Measurements from ENCODE around the gene ILKAP.

ILKAP gene

GRCh38 chr2:238237431-238238135 is 34.1 kb upstream of the ILKAP start:
- Histone ChIP-seq H3K27ac (ENCODE audit: low read depth, low read length) (no peak overlapping the region), H3K9me3 (ENCODE audit: control insufficient read depth in 5 of 5, low read length in 5 of 5) (peaks cover 0 to 2% (median 0%) of the 10 kb centered on the region in 5 donors), H3K4me3 (ENCODE audit: low read depth in 1 of 5, low read length in 5 of 5) (no peak overlapping the region), H3K4me1 (ENCODE audit: control insufficient read depth in 5 of 5, insufficient read depth in 5 of 5, low read length in 5 of 5) (peaks cover 3 to 30% (median 16%) of the 10 kb centered on the region in 5 donors), H3K9ac (ENCODE audit: low read length in 5 of 5) (no peak overlapping the region), H3K27me3 (ENCODE audit: control insufficient read depth in 5 of 5, insufficient read depth in 4 of 5, low read length in 5 of 5) (peaks cover 0 to 13% (median 10%) of the 10 kb centered on the region in 5 donors), H3K36me3 (ENCODE audit: control insufficient read depth in 5 of 5, insufficient read depth in 5 of 5, low read length in 5 of 5) (no peaks in the 10 kb centered on the region)

GRCh38 chr2:238236571-238236970 is 33.1 kb upstream of the ILKAP start:
- no peak overlapping the region for H3K4me3 ChIP-seq (ENCODE audit: low read depth in 1 of 5, low read length in 5 of 5)
- H3K4me1 ChIP-seq (ENCODE audit: control insufficient read depth in 5 of 5, insufficient read depth in 5 of 5, low read length in 5 of 5), result peaks cover 0 to 29% (median 16%) of the 10 kb centered on the region in 5 donors
- H3K27me3 ChIP-seq (ENCODE audit: control insufficient read depth in 5 of 5, insufficient read depth in 4 of 5, low read length in 5 of 5), result peaks cover 0 to 13% (median 10%) of the 10 kb centered on the region in 5 donors
- H3K9ac ChIP-seq (ENCODE audit: low read length in 5 of 5), result no peak overlapping the region
- no peak overlapping the region for H3K27ac ChIP-seq (ENCODE audit: low read depth, low read length)
- no peaks in the 10 kb centered on the region for H3K36me3 ChIP-seq (ENCODE audit: control insufficient read depth in 5 of 5, insufficient read depth in 5 of 5, low read length in 5 of 5)
- H3K9me3 ChIP-seq (ENCODE audit: control insufficient read depth in 5 of 5, low read length in 5 of 5), result no peaks in the 10 kb centered on the region

- H3K27ac ChIP-seq (ENCODE audit: low read depth, low read length), result no peak overlapping the region
- H3K9ac ChIP-seq (ENCODE audit: low read length in 5 of 5), result no peak overlapping the region
- H3K4me1 ChIP-seq (ENCODE audit: control insufficient read depth in 5 of 5, insufficient read depth in 5 of 5, low read length in 5 of 5), result peaks cover 0 to 31% (median 22%) of the 10 kb centered on the region in 5 donors
- H3K36me3 ChIP-seq (ENCODE audit: control insufficient read depth in 5 of 5, insufficient read depth in 5 of 5, low read length in 5 of 5), result no peaks in the 10 kb centered on the region
- H3K27me3 ChIP-seq (ENCODE audit: control insufficient read depth in 5 of 5, insufficient read depth in 4 of 5, low read length in 5 of 5), result peaks cover 0 to 12% (median 9%) of the 10 kb centered on the region in 5 donors
- H3K4me3 ChIP-seq (ENCODE audit: low read depth in 1 of 5, low read length in 5 of 5), result no peak overlapping the region
- no peaks in the 10 kb centered on the region for H3K9me3 ChIP-seq (ENCODE audit: control insufficient read depth in 5 of 5, low read length in 5 of 5)
Observed at GRCh38 chr2:238235856-238236255, 32.4 kb upstream of the ILKAP start.

- Histone ChIP-seq H3K9me3 (ENCODE audit: control insufficient read depth in 5 of 5, low read length in 5 of 5) (no peaks in the 10 kb centered on the region), H3K27ac (ENCODE audit: low read depth, low read length) (no peak overlapping the region), H3K9ac (ENCODE audit: low read length in 5 of 5) (no peak overlapping the region), H3K4me1 (ENCODE audit: control insufficient read depth in 5 of 5, insufficient read depth in 5 of 5, low read length in 5 of 5) (peaks cover 0 to 28% (median 21%) of the 10 kb centered on the region in 5 donors), H3K4me3 (ENCODE audit: low read depth in 1 of 5, low read length in 5 of 5) (no peak overlapping the region), H3K27me3 (ENCODE audit: control insufficient read depth in 5 of 5, insufficient read depth in 4 of 5, low read length in 5 of 5) (peaks cover 0 to 14% (median 9%) of the 10 kb centered on the region in 5 donors), H3K36me3 (ENCODE audit: control insufficient read depth in 5 of 5, insufficient read depth in 5 of 5, low read length in 5 of 5) (no peaks in the 10 kb centered on the region)
Observed at GRCh38 chr2:238235331-238235732, 31.8 kb upstream of the ILKAP start.

GRCh38 chr2:238233625-238234024 is 30.1 kb upstream of the ILKAP start:
- H3K4me1 ChIP-seq (ENCODE audit: control insufficient read depth in 5 of 5, insufficient read depth in 5 of 5, low read length in 5 of 5), result peaks cover 0 to 16% (median 13%) of the 10 kb centered on the region in 5 donors
- H3K9me3 ChIP-seq (ENCODE audit: control insufficient read depth in 5 of 5, low read length in 5 of 5), result no peaks in the 10 kb centered on the region
- peaks cover 0 to 10% (median 6%) of the 10 kb centered on the region in 5 donors for H3K27me3 ChIP-seq (ENCODE audit: control insufficient read depth in 5 of 5, insufficient read depth in 4 of 5, low read length in 5 of 5)
- H3K27ac ChIP-seq (ENCODE audit: low read depth, low read length), result no peak overlapping the region
- H3K36me3 ChIP-seq (ENCODE audit: control insufficient read depth in 5 of 5, insufficient read depth in 5 of 5, low read length in 5 of 5), result no peaks in the 10 kb centered on the region
- H3K9ac ChIP-seq (ENCODE audit: low read length in 5 of 5), result no peak overlapping the region
- no peak overlapping the region for H3K4me3 ChIP-seq (ENCODE audit: low read depth in 1 of 5, low read length in 5 of 5)

- Histone ChIP-seq H3K27me3 (ENCODE audit: control insufficient read depth in 5 of 5, insufficient read depth in 4 of 5, low read length in 5 of 5) (peaks cover 0 to 4% (median 0%) of the 10 kb centered on the region in 5 donors), H3K27ac (ENCODE audit: low read depth, low read length) (no peak overlapping the region), H3K9ac (ENCODE audit: low read length in 5 of 5) (no peak overlapping the region), H3K4me3 (ENCODE audit: low read depth in 1 of 5, low read length in 5 of 5) (peak overlapping the region in 1 of 5 donors; percentile 58), H3K4me1 (ENCODE audit: control insufficient read depth in 5 of 5, insufficient read depth in 5 of 5, low read length in 5 of 5) (peaks cover 0 to 16% (median 13%) of the 10 kb centered on the region in 5 donors), H3K36me3 (ENCODE audit: control insufficient read depth in 5 of 5, insufficient read depth in 5 of 5, low read length in 5 of 5) (no peaks in the 10 kb centered on the region), H3K9me3 (ENCODE audit: control insufficient read depth in 5 of 5, low read length in 5 of 5) (no peaks in the 10 kb centered on the region)
Observed at GRCh38 chr2:238231809-238232208, 28.3 kb upstream of the ILKAP start.

- H3K9me3 ChIP-seq (ENCODE audit: control insufficient read depth in 5 of 5, low read length in 5 of 5), result no peaks in the 10 kb centered on the region
- peak overlapping the region; percentile 22 to 61 (median 57) for H3K4me3 ChIP-seq (ENCODE audit: low read depth in 1 of 5, low read length in 5 of 5)
- H3K27ac ChIP-seq (ENCODE audit: low read depth, low read length), result no peak overlapping the region
- H3K36me3 ChIP-seq (ENCODE audit: control insufficient read depth in 5 of 5, insufficient read depth in 5 of 5, low read length in 5 of 5), result peaks cover 0 to 3% (median 0%) of the 10 kb centered on the region in 5 donors
- peaks cover 0 to 4% (median 0%) of the 10 kb centered on the region in 5 donors for H3K27me3 ChIP-seq (ENCODE audit: control insufficient read depth in 5 of 5, insufficient read depth in 4 of 5, low read length in 5 of 5)
- peak overlapping the region in 3 of 5 donors; percentile 61 to 71 (median 63) for H3K9ac ChIP-seq (ENCODE audit: low read length in 5 of 5)
- peaks cover 0 to 16% (median 13%) of the 10 kb centered on the region in 5 donors for H3K4me1 ChIP-seq (ENCODE audit: control insufficient read depth in 5 of 5, insufficient read depth in 5 of 5, low read length in 5 of 5)
Observed at GRCh38 chr2:238231251-238231793, 27.8 kb upstream of the ILKAP start.

GRCh38 chr2:238230699-238231098 is 27.2 kb upstream of the ILKAP start:
- peak overlapping the region in 4 of 5 donors; percentile 22 to 58 (median 55) for H3K4me3 ChIP-seq (ENCODE audit: low read depth in 1 of 5, low read length in 5 of 5)
- H3K36me3 ChIP-seq (ENCODE audit: control insufficient read depth in 5 of 5, insufficient read depth in 5 of 5, low read length in 5 of 5), result peaks cover 0 to 3% (median 0%) of the 10 kb centered on the region in 5 donors
- H3K27ac ChIP-seq (ENCODE audit: low read depth, low read length), result no peak overlapping the region
- peaks cover 0 to 4% (median 0%) of the 10 kb centered on the region in 5 donors for H3K27me3 ChIP-seq (ENCODE audit: control insufficient read depth in 5 of 5, insufficient read depth in 4 of 5, low read length in 5 of 5)
- peaks cover 0 to 21% (median 13%) of the 10 kb centered on the region in 5 donors for H3K4me1 ChIP-seq (ENCODE audit: control insufficient read depth in 5 of 5, insufficient read depth in 5 of 5, low read length in 5 of 5)
- H3K9me3 ChIP-seq (ENCODE audit: control insufficient read depth in 5 of 5, low read length in 5 of 5), result no peaks in the 10 kb centered on the region
- H3K9ac ChIP-seq (ENCODE audit: low read length in 5 of 5), result peak overlapping the region in 1 of 5 donors; percentile 63

- peaks cover 0 to 3% (median 0%) of the 10 kb centered on the region in 5 donors for H3K36me3 ChIP-seq (ENCODE audit: control insufficient read depth in 5 of 5, insufficient read depth in 5 of 5, low read length in 5 of 5)
- H3K9ac ChIP-seq (ENCODE audit: low read length in 5 of 5), result no peak overlapping the region
- no peak overlapping the region for H3K27ac ChIP-seq (ENCODE audit: low read depth, low read length)
- peaks cover 0 to 4% (median 0%) of the 10 kb centered on the region in 5 donors for H3K27me3 ChIP-seq (ENCODE audit: control insufficient read depth in 5 of 5, insufficient read depth in 4 of 5, low read length in 5 of 5)
- H3K4me3 ChIP-seq (ENCODE audit: low read depth in 1 of 5, low read length in 5 of 5), result no peak overlapping the region
- peaks cover 0 to 18% (median 10%) of the 10 kb centered on the region in 5 donors for H3K4me1 ChIP-seq (ENCODE audit: control insufficient read depth in 5 of 5, insufficient read depth in 5 of 5, low read length in 5 of 5)
- H3K9me3 ChIP-seq (ENCODE audit: control insufficient read depth in 5 of 5, low read length in 5 of 5), result no peaks in the 10 kb centered on the region
Observed at GRCh38 chr2:238228700-238229099, 25.2 kb upstream of the ILKAP start.

GRCh38 chr2:238227587-238228032 is 24.1 kb upstream of the ILKAP start:
- Histone ChIP-seq H3K9ac (ENCODE audit: low read length in 5 of 5) (no peak overlapping the region), H3K9me3 (ENCODE audit: control insufficient read depth in 5 of 5, low read length in 5 of 5) (no peaks in the 10 kb centered on the region), H3K4me3 (ENCODE audit: low read depth in 1 of 5, low read length in 5 of 5) (no peak overlapping the region), H3K27me3 (ENCODE audit: control insufficient read depth in 5 of 5, insufficient read depth in 4 of 5, low read length in 5 of 5) (peaks cover 0 to 4% (median 0%) of the 10 kb centered on the region in 5 donors), H3K36me3 (ENCODE audit: control insufficient read depth in 5 of 5, insufficient read depth in 5 of 5, low read length in 5 of 5) (peaks cover 0 to 3% (median 0%) of the 10 kb centered on the region in 5 donors), H3K4me1 (ENCODE audit: control insufficient read depth in 5 of 5, insufficient read depth in 5 of 5, low read length in 5 of 5) (peaks cover 0 to 18% (median 10%) of the 10 kb centered on the region in 5 donors), H3K27ac (ENCODE audit: low read depth, low read length) (no peak overlapping the region)
